ENCODE measurements around the gene FUOM. TPM values are rescaled to one million over a fixed set of nuclear protein-coding genes. Genes with fewer than 3 reads are reported as not detected.

Gene FUOM
- total RNA-seq, 1 experiment from 2014 or later: 31.5 TPM

GRCh38 chr10:133315847-133316246 is 42.0 kb downstream of the FUOM start:
- peak; percentile 71 for DNase-seq (ENCODE audit: low read depth)

DNA sequence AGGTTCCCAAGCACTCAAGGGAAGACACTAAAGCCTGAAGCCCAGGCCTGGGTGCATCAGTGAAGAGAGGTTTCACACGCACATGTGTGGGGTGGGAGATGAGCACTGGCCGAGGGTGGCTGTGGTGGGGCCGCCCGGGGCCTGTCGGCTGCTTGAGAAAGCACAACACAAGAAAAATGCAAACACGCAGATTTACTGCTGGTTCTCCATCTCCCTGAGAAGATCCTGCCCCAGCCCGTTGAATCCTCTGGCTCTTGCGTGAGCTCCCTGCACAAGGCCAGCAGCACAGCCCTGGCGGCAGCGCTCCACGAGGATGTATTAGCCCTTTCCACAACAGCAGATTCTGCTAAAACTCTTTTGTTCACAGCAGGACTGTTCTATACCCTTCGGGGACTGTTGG is 42.9 kb downstream of the FUOM start:
- DNase-seq (ENCODE audit: low read depth): no peak

DNA sequence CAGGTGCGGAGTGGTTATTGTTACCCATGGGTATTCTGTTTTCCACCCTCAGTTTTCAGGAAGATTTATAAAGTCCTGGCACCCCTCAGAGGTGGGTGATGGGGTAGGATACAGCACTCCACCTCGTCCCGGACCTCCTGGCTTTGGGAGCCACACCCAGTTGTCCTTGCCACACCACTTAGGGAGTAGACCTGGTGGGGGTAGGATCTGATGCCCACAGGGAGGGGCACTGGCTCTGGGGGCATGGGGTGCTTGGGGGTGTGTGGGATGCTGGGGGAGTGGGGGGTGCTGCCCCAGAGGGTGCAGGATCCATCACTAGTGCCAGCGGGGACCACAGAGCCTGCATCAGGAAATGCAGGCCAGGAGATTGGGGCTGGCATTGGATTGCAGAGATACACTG is 44.6 kb downstream of the FUOM start:
- no peak for DNase-seq (ENCODE audit: low read depth)

DNA sequence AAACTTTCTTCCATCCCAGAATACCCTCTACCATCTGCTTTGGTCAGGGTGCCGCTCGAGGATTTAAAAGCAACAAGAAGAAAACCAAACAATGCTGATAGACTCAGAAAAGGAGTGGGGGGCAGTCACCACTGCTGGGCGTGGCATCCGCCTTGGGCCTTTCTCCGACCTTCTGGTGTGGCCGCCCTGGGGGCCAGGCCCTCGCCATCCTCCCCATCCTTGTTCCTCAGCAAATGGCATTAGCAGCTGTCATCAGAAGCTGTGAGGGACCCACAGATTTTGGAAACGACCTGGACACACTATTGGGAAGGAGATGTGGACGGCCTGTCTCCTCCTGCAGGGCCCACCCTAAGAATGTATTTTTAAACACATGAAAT is 45.1 kb downstream of the FUOM start:
- no peak for DNase-seq (ENCODE audit: low read depth)

GRCh38 chr10:133312016-133312768 is 45.6 kb downstream of the FUOM start:
- DNase-seq (ENCODE audit: low read depth): no peak

- no peak for DNase-seq (ENCODE audit: low read depth)
These were observed 46.2 kb downstream of the FUOM start for GRCh38 chr10:133311570-133311969.

- no peak for DNase-seq (ENCODE audit: low read depth)
These were observed 47.0 kb downstream of the FUOM start for GRCh38 chr10:133310789-133311188.

DNA sequence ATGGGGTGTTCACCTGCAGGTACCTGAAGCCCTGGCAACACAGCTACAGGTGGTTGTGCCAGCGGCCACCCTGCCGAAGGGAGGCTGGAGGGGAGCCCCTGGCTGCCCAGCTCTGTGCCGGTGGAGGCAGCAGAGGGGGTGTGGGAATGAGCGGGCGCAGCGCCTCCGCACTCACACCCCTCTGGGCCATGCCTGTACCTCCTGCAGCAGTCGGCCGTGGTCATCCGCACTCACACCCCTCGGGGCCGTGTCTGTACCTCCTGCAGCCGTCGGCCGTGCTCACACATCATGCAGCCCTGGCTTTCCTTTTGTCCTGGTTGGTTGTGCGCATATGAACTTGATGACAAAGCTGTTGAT is 47.4 kb downstream of the FUOM start:
- no peak for DNase-seq (ENCODE audit: low read depth)

- DNase-seq (ENCODE audit: low read depth): no peak
These were observed 48.0 kb downstream of the FUOM start for GRCh38 chr10:133309720-133310398.

DNA sequence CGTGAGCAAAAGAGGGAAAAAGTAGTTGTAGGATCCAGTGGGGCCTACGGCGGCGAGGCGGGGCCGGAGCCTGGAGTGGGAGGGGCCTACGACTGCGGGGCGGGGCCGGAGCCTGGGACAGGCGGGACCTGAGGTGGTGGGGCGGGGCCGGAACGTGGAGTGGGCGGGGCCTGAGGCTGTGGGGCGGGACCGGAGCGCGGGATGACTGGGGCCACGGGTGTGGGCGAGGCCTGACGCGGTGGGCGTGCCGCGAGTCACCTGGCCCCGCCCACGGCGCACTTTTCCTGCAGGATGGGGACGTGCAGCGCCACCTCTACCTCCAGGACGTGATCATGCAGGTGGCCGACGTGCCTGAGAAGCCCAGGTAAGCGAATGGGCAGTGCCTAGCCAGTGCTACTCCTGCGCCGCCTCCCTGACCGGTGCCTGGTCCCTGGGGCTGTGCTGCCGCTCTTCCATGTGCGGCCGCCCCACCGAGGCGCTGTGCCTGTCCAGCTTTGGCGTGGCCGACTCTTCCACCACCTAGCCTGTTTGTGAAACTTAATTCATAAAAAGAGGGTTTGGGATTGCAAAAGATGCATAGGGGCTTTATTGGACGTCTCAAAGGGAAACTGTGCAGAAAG is 48.6 kb downstream of the FUOM start:
- DNase-seq (ENCODE audit: low read depth): peak; percentile 78

GRCh38 chr10:133308421-133309099 is 49.3 kb downstream of the FUOM start, which contains the start of the genes TUBGCP2 and ZNF511:
TUBGCP2 (minus strand) TSS chr10:133308872; CDS start chr10:133302941, 5,931 bp downstream.
ZNF511 (plus strand) TSS chr10:133308914; CDS start chr10:133308944, 30 bp downstream.
- peak; percentile 75 for DNase-seq (ENCODE audit: low read depth)

- DNase-seq (ENCODE audit: low read depth): peak; percentile 68
These were observed 49.9 kb downstream of the FUOM start for GRCh38 chr10:133307776-133308420.

DNA sequence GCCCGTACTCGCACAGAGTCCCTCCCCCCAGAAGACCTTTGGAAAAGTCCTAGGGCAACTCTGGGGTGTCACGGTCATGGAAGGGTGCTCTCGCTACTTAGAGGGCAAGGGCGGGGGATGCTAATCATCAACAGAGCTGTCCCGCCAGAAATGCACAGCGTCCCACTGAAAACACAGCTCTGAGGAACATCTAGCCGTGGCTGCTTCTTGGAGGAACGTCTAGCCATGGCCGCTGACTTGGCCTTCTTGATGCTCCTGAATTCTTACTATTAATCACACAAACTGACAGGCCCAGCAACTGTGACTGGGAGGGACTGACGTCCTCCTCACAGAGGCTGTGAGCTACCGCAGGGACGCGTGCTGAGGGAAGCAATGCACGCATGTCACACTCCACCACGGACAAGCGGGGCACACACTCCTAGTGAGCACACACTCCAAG is 50.9 kb downstream of the FUOM start:
- no peak for DNase-seq (ENCODE audit: low read depth)

GRCh38 chr10:133306097-133306476 is 51.7 kb downstream of the FUOM start:
- DNase-seq (ENCODE audit: low read depth): no peak

Small RNA genes within 50 kb of the gene (small RNA-seq; reads per million reads assigned to genes)
- gene AL360181.4: not detected
- gene BANF1P2: not detected
- not detected for gene MIR3944

Other genes with a start within 250 kb of the FUOM start
- not detected in 2 replicates for gene KNDC1, start 197.8 kb downstream of the FUOM start, total RNA-seq (2014; rRNA removed; shearing (Covaris generic))
- gene UTF1, start 127.8 kb downstream of the FUOM start, total RNA-seq (2014; rRNA removed; shearing (Covaris generic)): not detected in 2 replicates
- 0.03 and 0.13 TPM in 2 replicates for gene VENTX, start 120.2 kb downstream of the FUOM start, total RNA-seq (2014; rRNA removed; shearing (Covaris generic))
- gene ADAM8, start 81.2 kb downstream of the FUOM start, total RNA-seq (2014; rRNA removed; shearing (Covaris generic)): 1.6 and 4.2 TPM in 2 replicates
- gene TUBGCP2, start 49.1 kb downstream of the FUOM start, total RNA-seq (2014; rRNA removed; shearing (Covaris generic)): 119 and 127 TPM in 2 replicates
- gene ZNF511, start 49.1 kb downstream of the FUOM start, total RNA-seq (2014; rRNA removed; shearing (Covaris generic)): 102 and 108 TPM in 2 replicates
- 1.7 TPM in 1 of 2 replicates, not detected in the other for gene CALY, start 21.1 kb downstream of the FUOM start, total RNA-seq (2014; rRNA removed; shearing (Covaris generic))
- not detected in 2 replicates for gene PRAP1, start 10.6 kb downstream of the FUOM start, total RNA-seq (2014; rRNA removed; shearing (Covaris generic))
- 107 and 109 TPM in 2 replicates for gene ECHS1, start 15.3 kb upstream of the FUOM start, total RNA-seq (2014; rRNA removed; shearing (Covaris generic))
- 0.43 and 0.70 TPM in 2 replicates for gene PAOX, start 21.2 kb upstream of the FUOM start, total RNA-seq (2014; rRNA removed; shearing (Covaris generic))
- gene MTG1, start 36.1 kb upstream of the FUOM start, total RNA-seq (2014; rRNA removed; shearing (Covaris generic)): 54.1 and 55.6 TPM in 2 replicates
- not detected in 2 replicates for gene SPRN, start 66.6 kb upstream of the FUOM start, total RNA-seq (2014; rRNA removed; shearing (Covaris generic))
- 0.80 and 1.3 TPM in 2 replicates for gene SCART1, start 95.9 kb upstream of the FUOM start, total RNA-seq (2014; rRNA removed; shearing (Covaris generic))
- 1.2 and 1.4 TPM in 2 replicates for gene CYP2E1, start 169.3 kb upstream of the FUOM start, total RNA-seq (2014; rRNA removed; shearing (Covaris generic))
- gene SYCE1, start 207.6 kb upstream of the FUOM start, total RNA-seq (2014; rRNA removed; shearing (Covaris generic)): 2.6 and 3.7 TPM in 2 replicates